GM18499 (cell line): Measurements from ENCODE around the gene PITPNM2.
"Not testable (repeated sequence)": the region's sequence is repeated elsewhere in the genome, so short reads cannot be mapped to it uniquely, and the experiment has no call there.

Experiments used
- ATAC-seq: cut with Tn5 transposase; IDR thresholded peaks from one replicate; pipeline ENCODE4 v1.9.1; 2021; ENCODE audit warnings: moderate number of reproducible peaks; ENCODE audit not compliant: insufficient read depth, unreplicated experiment

The PITPNM2 gene

DNA sequence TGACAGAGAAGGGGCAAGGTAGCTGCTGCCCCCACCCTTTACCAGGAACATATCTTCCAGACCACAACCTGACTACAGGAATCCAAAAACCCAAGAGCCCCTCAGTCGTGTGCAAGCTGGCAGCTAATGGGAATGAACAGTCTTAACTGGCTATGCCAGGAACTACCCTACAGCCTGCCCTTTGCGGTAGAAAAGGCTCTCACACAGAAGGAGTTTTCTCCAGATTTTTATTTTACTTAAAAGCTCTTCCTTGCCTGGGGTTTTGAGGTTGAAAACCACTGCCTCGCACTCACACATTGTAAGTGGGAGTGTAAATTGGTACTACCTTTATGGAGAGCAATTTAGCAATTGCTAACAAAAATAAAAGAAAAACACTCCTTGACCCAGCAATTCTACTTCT, 28.3 kb downstream of the PITPNM2 start:
- no peak for ATAC-seq

DNA sequence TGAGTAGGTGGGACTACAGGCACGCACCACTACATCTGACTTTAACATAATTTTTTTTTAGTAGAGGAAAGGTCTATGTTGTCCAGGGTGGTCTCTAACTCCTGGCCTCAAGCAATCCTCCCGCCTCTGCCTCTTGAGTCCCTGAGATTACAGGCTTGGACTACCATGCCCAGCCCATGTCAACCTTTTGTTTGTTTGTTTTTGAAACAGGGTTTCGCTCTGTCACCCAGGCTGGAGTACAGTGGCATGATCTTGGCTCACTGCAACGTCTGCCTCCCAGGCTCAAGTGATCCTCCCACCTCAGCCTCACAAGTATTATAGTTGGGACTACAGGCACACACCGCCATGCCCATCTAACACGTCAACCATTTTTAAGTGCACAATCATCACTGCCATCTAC, 29.2 kb downstream of the PITPNM2 start:
- no peak for ATAC-seq

DNA sequence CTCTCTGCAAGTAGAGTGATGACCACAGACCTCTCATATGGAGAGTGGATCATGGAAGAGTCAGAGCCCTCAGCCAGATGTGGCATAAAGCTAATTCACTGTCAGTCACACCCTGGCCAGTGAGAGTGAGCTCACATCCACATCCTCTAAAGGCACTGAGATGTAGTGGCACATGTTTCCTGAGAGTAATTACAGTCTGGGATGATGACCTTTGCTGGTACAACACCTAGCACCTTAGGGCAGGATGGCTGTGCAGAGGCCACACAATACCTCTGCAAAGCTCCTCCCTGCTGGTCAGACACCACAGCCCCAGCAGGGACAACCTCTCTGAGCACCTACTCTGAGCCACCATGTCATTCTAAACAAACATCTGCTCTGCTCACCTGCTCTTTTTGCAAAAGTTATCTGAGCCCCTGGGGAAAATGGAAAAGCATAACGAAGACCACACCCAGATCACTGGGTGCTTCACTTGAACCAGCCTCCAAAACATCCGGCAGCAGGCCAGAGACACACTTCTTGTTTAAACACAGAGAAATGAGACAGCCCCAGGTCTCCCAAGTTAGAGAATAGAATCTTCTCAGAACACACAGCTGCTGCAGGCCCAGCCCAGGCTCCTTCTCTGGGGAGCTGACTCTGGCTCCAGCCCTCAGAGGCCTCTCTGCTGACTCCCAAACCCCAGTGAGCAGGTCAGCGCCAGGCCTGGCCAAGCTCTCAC, 30.3 kb downstream of the PITPNM2 start:
- no peak for ATAC-seq

DNA sequence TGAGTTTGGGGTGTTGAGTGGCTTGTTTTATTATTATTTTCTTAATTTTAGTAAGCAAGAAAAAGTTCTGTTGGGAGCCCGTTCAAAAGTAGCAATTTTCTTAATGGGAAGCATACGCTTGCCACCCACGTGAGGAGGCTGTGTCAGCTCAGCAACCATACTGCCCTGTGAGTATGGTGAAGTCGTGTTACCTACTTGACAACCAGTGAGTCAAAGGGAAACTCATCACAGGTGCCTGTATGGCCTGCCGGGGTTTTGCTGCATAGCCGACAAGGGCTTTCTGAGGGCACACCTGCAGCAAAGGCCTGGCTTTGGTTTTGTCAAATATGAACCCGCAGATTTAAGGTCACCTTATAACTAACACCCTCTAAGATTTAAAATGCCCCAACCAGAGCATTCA, 31.1 kb downstream of the PITPNM2 start:
- ATAC-seq = no peak

GRCh38 chr12:123118497-123118896, 32.4 kb downstream of the PITPNM2 start:
- no peak for ATAC-seq

DNA sequence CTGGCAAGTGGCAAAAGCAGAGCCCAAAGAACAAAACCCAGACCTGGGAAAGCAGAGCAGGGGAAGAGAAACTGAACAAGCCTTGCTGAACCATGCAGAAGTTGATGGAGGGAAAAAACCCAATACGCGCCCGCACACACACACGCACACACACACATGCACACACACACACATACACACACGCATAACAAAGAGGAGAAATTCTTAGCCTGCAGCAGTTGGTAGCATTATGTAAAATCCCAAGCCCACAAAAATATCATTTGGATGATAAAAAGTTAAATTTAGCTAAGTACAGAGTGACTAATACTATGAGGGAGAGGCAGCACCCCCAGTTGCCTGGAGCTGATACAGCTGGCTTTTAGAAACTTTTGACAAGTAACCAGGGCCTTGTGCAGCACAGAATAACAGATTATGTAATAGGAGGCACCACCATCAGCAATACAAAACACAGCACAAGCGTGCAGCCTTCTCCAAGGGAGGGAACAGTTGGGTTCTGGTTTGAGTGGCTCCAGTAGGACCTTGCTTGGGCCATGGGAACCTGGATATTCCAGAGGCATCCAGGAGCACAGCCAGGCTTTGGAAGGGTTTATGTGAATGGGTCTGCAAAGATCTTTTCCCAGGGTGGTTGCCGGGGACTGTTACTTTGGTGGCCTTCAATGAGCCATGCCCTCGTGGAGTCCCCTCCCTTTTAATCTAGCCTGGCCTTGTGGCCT, 35.3 kb downstream of the PITPNM2 start:
- ATAC-seq = no peak

DNA sequence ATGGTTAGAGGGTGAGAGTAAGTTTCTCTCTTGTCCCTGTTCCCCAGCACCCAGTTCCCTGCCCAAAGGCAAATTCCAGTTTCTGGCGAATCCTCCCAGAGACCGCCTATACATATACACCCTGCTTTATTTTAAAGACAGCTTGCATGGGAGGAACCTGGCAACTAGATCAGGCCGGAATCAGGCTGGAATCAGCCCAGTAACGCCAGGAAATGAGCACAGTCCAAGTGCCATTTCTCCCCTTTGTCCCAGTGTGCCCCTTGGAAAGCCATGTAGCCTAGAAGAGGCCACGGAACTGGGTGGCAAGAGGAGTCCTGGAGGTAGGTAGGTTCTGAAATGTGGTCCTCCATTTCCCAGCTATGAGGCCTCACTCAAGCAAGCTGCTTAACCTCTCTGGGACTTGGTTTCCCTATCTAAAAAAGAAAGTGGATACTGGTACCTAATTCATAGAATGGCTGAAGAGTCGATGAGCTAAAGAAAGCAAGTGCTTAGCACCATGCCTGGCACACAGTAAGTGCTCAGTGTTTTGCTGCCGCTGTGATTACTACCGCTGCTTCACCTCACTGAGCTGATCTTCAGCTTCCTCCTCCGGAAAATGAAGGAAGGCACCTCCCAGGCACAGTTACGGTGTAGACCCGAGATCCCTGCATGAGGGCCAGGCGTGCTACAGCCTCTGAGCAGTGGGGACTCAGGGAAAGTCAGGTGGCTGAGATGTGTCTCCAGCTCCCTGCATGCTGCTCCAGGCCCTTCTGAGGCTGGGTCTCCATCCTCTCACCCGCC, 36.4 kb downstream of the PITPNM2 start:
- no peak for ATAC-seq

DNA sequence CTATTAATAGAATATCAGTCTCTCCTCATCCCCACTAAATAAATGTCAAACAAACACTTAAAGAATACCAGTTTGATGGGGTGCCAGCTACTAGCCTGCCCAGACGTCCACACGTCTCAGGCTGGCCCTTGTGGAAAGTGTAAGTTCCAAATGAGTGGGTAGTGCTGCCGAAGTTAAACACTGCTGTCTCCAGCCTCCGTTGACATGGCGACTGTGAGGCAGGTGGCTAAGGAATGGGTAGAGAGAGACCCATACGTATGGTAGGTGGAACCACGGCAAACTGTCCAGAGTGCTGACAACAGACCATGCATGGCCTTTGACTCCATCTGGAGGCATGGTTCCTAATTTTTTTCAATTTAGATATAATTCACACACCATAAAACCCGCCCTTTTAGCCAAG, 37.9 kb downstream of the PITPNM2 start:
- no peak for ATAC-seq

DNA sequence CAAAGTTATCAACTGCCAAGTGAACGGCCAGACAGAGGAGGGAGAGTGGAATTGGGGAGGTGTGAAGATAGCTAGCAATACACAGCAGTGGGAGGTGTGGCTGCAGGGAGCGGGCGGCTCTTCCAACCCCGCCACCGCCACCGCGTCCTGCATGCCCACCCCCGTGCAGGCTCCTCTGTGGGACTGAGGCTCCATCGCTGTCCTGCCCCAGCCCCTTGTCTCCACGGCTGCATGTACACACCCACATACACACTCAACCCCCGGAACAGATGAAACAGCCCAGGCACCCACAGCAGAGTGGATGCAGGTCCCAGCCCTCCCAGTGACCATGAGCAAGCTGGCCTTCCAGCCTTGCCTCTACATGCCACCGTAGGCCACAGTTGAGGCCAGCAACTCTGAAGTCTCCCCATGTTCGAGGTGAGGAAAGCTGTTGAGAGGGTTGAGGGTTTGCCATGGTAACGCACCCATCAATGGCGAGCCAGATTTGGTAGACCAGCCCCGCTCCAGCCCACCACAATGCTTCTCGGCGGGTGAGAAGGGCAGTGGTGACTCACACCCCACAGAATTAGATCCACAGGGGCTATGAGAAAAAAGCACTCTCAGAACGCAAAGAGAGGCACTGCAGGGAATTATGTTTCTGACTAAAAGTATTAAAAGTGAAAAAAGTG, 39.3 kb downstream of the PITPNM2 start:
- ATAC-seq = no peak

DNA sequence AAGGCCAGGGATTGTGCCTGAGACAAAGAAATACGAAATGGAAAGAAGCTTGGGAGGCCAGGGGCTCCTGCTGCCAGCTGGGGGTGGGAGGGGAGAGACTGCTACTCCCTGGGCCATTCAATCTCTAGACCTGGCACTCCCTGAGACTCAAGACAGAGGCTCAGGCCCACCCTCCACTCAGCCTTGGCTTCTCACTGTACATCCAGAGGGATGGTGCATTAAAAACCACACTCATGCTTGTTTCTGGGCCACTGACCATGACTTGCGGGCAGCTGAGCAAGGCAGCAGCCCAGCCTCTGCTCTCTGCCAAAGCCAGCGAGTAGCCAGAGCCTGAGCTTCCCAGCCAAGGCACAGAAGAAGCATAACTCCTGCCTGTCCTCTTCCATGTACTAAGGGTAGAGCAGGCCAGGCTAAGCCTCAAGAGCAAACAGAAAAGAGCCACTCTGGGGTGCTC, 41.5 kb downstream of the PITPNM2 start:
- ATAC-seq = no peak

- ATAC-seq = no peak
Observed at GRCh38 chr12:123108682-123109066, 42.2 kb downstream of the PITPNM2 start.

- ATAC-seq = no peak
Observed at GRCh38 chr12:123107926-123108681, 42.8 kb downstream of the PITPNM2 start.

DNA sequence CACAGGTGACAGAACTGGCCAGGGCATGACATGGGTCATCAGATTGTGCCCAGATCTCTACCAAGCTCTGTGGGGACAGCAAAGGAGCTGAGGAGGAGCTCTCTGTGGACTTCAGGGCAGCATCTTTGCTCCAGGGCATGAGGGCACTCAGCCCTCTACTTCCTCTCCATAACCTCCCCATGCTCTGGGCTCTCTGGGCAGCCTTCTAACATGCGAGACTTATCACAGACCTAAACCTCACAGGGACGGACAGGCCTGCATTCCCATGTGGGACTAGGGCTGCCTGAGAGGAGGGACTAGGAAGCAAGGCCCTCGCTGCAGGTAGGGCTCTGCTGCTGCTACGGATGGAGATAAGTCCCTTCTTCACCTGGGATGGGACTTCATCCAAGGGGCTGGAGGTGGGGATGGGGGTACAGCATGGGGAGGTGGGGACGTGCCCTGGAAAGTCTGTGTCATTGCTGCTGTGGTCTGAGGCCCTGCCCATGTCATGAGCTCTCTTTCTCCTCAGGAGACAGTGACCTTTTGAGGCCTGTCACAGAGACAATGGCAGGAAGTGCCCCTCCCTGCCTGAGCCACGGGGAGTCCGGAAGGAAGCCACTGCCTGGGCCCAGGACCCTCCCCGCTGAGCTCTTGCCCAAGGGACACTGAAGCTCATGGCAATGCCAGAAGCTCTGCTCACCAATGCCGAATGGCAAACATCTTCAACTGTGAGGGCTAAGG, 44.1 kb downstream of the PITPNM2 start:
- ATAC-seq = no peak

GRCh38 chr12:123105211-123105826, 45.6 kb downstream of the PITPNM2 start:
- no peak for ATAC-seq

- no peak for ATAC-seq
Observed at GRCh38 chr12:123104809-123105208, 46.1 kb downstream of the PITPNM2 start.

- ATAC-seq = not testable (repeated sequence)
Observed at GRCh38 chr12:123104094-123104493, 46.8 kb downstream of the PITPNM2 start.

GRCh38 chr12:123102781-123103503, 47.9 kb downstream of the PITPNM2 start:
- ATAC-seq = no peak

GRCh38 chr12:123102366-123102765, 48.5 kb downstream of the PITPNM2 start:
- no peak for ATAC-seq
